Esophagus muscularis mucosa (tissue), 4 donors: Measurements from ENCODE around the gene C12orf43. TPM values are rescaled to one million over a fixed set of nuclear protein-coding genes. Genes with fewer than 3 reads are reported as not detected.
"Not testable (repeated sequence)": the region's sequence is repeated elsewhere in the genome, so short reads cannot be mapped to it uniquely, and the experiment has no call there.

Source experiments
- DNase-seq: peaks from one replicate; pipeline ENCODE4 v3.0.0-alpha.2; 2017; ENCODE audit errors: extremely low spot score
- H3K27ac ChIP-seq, 4 donors: fragments of 200-600 bp; sonication (generic); replicated peaks in 1 of 4; 1 replicate in 3 of 4; 2 replicates in 1 of 4; pipeline ENCODE4 v1.5.1; 2016 to 2019; ENCODE audit warnings: mild to moderate bottlenecking in 1 of 4
- H3K27me3 ChIP-seq, 4 donors: fragments of 200-600 bp; sonication (generic); one replicate each; pipeline versions ENCODE4 v1.5.1 to v1.6.0; 2016 to 2019
- H3K36me3 ChIP-seq, 4 donors: fragments of 200-600 bp; sonication (generic); one replicate each; pipeline ENCODE4 v1.5.1; 2016 to 2019
- H3K4me1 ChIP-seq, 4 donors: fragments of 200-600 bp; sonication (generic); one replicate each; pipeline ENCODE4 v1.5.1; 2016 to 2019
- H3K4me3 ChIP-seq, 4 donors: fragments of 200-600 bp; sonication (generic); 1 replicate in 2 of 4; 2 replicates in 2 of 4; pipeline ENCODE4 v1.5.1; 2016 to 2019; ENCODE audit warnings: mild to moderate bottlenecking in 4 of 4, moderate library complexity in 1 of 4
- H3K9me3 ChIP-seq, 4 donors: fragments of 200-600 bp; sonication (generic); 1 replicate in 3 of 4; 2 replicates in 1 of 4; pipeline ENCODE4 v1.5.1; 2016 to 2019
- EP300 ChIP-seq: sonication (generic); formaldehyde crosslinking; IDR thresholded peaks from one replicate; pipeline ENCODE4 v1.6.1; 2017; ENCODE audit warnings: antibody characterized with exemption
- POLR2A ChIP-seq: fragments of 450-650 bp; IDR thresholded peaks from one replicate; pipeline ENCODE4 v1.6.1; 2017; ENCODE audit warnings: antibody characterized with exemption, moderate library complexity, mild to moderate bottlenecking, low read depth
- POLR2AphosphoS5 ChIP-seq, 2 donors: sonication (generic); formaldehyde crosslinking; IDR thresholded peaks; one replicate each; pipeline ENCODE4 v1.6.1; 2017; ENCODE audit warnings: antibody characterized with exemption in 2 of 2
- WGBS: methylation state at CpG from one replicate; pipeline ENCODE4 v1.1.5; 2018; 5-methylcytosine and 5-hydroxymethylcytosine counted together
- intact Hi-C: fragments of 100-400 bp; cut with DNase I; formaldehyde crosslinking; loops from one replicate; pipeline ENCODE4 v1.15.1; 2023
- total RNA-seq, 4 donors: library from RNA; depleted of rRNA; stranded (reverse); fragments of >200 nt; gene quantifications; one replicate each; pipeline versions ENCODE4 v1.1.0 to v1.2.1, GENCODE V29; 2016
- TF ChIP-seq, protein P1 (sequence below), 3 experiments: fragments of 200-600 bp in 2 of 3; fragments of 450-650 bp in 1 of 3; sonication (generic) in 2 of 3; IDR thresholded peaks; one replicate each; pipeline ENCODE4 v1.5.1; 2017 to 2019; ENCODE audit warnings: antibody characterized with exemption in 3 of 3, mild to moderate bottlenecking in 2 of 3, moderate library complexity in 1 of 3

C12orf43 gene
- total RNA-seq, 4 donors from 2014 or later = 14.5 to 22.6 (median 18.5) TPM

DNA sequence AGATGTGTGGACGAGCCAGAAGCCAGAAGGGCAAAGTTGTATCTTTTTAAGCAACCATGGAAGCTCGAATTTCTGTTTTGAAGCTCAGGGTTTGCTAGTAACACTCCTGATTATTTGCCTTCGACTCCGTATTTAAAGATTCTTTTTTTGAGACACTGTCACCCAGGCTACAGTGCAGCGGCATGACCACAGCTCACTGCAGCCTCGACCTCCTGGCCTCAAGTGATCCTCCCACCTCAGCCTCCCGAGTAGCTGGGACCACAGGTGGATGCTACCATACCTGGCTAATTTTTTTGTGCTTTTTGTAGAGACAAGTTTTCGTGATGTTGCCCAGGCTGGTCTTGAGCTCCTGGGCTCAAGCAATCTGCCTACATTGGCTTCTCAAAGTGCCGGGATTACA, 41.5 kb upstream of the C12orf43 start:
- Histone ChIP-seq H3K36me3 (no peaks in the 10 kb centered on the region), H3K4me3 (no peak overlapping the region), H3K27me3 (peaks cover 0 to 6% (median 0%) of the 10 kb centered on the region in 4 donors), H3K27ac (no peak overlapping the region), H3K9me3 (no peaks in the 10 kb centered on the region), H3K4me1 (peaks cover 0 to 11% (median 4%) of the 10 kb centered on the region in 4 donors)
- WGBS = 73% methylated on average over 9 of the region's 9 CpGs
- DNase-seq = peak; percentile 45
- TF ChIP-seq EP300 (no peak), POLR2A (no peak), POLR2AphosphoS5 (IDR thresholded peaks at IDR 0.05) (no peak)
- TF ChIP-seq, protein P1, sequence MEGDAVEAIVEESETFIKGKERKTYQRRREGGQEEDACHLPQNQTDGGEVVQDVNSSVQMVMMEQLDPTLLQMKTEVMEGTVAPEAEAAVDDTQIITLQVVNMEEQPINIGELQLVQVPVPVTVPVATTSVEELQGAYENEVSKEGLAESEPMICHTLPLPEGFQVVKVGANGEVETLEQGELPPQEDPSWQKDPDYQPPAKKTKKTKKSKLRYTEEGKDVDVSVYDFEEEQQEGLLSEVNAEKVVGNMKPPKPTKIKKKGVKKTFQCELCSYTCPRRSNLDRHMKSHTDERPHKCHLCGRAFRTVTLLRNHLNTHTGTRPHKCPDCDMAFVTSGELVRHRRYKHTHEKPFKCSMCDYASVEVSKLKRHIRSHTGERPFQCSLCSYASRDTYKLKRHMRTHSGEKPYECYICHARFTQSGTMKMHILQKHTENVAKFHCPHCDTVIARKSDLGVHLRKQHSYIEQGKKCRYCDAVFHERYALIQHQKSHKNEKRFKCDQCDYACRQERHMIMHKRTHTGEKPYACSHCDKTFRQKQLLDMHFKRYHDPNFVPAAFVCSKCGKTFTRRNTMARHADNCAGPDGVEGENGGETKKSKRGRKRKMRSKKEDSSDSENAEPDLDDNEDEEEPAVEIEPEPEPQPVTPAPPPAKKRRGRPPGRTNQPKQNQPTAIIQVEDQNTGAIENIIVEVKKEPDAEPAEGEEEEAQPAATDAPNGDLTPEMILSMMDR (IDR thresholded peaks at IDR 0.05) = no peak
- intact Hi-C loops = no loop called here

DNA sequence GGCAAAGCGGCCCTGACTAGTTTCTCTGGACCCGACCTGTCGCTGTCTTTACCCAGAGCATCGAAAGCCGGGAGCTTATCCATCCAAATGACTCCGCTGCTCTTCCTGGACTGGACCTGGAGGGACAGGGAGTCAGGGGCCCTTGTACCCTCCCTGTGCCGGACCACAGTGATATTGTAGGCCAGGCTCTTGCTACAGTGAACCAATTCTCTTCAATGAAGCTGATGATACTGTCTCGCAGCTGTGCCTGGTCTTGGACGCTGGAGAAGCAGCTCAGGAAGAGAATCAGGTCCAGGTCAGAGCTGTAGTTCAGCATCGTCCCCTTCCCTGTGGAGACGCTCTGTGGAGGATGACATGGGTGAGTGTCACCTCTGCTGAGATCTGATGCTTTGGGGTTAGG, 37.4 kb upstream of the C12orf43 start:
- Histone ChIP-seq H3K36me3 (no peaks in the 10 kb centered on the region), H3K4me1 (no peaks in the 10 kb centered on the region), H3K27ac (no peak overlapping the region), H3K4me3 (no peak overlapping the region), H3K9me3 (no peaks in the 10 kb centered on the region), H3K27me3 (peaks cover 0 to 7% (median 0%) of the 10 kb centered on the region in 4 donors)
- WGBS = 92% methylated on average over 11 of the region's 11 CpGs
- no peak for TF ChIP-seq POLR2A
- TF ChIP-seq POLR2AphosphoS5 (IDR thresholded peaks at IDR 0.05) = no peak
- TF ChIP-seq, protein P1 (IDR thresholded peaks at IDR 0.05) = no peak
- TF ChIP-seq EP300 = no peak
- intact Hi-C loops = no loop called here
- no peak for DNase-seq

DNA sequence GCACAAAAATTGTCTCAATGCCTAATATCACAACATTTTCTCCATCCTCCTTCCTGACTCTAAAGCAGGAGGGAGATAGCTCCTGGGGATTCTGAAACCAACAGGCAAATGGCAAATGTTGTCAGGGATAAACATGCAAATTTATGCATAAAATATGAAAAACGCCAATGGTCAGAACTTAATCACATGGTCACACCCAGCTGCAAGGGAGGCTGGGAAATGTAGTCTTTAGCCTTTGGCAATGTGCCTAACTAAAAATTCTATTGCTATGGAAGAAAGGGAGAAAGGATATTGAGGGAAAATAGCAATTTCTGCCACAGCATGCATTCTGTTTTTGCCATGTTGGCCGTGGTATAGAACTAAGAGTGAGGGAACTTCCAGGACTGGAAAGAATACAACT, 34.4 kb upstream of the C12orf43 start:
- Histone ChIP-seq H3K27me3 (peaks cover 0 to 12% (median 0%) of the 10 kb centered on the region in 4 donors), H3K9me3 (no peaks in the 10 kb centered on the region), H3K4me3 (no peak overlapping the region), H3K36me3 (no peaks in the 10 kb centered on the region), H3K4me1 (no peaks in the 10 kb centered on the region), H3K27ac (no peak overlapping the region)
- intact Hi-C loops = no loop called here
- WGBS = 63% methylated on average over 2 of the region's 2 CpGs
- TF ChIP-seq POLR2AphosphoS5 (IDR thresholded peaks at IDR 0.05) = no peak
- TF ChIP-seq, protein P1 (IDR thresholded peaks at IDR 0.05) = no peak
- no peak for TF ChIP-seq POLR2A
- no peak for TF ChIP-seq EP300
- DNase-seq = no peak

DNA sequence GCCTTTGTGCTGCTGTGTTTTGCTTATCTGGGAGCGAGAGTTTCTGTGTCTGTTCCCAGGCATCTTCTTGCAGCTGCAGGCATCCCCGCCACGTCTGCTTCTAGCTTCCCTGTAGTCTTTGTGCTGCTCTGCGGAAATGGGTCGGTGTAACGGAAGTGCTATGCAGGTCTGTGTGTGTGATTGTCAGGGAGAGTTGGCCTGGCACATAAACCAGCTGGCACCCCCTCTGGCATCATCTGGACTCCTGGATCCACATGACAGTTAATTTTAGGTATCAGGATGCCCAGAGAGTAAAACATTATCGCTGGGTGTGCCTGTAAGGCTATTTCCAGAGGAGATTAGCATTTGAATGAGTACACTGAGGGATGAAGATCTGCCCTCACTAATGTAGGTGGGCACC, 32.2 kb upstream of the C12orf43 start:
- intact Hi-C loops = no loop called here
- WGBS = 72% methylated on average over 7 of the region's 7 CpGs
- no peaks in the 10 kb centered on the region for H3K9me3 ChIP-seq
- H3K4me1 ChIP-seq = no peaks in the 10 kb centered on the region
- no peak overlapping the region for H3K4me3 ChIP-seq
- H3K27ac ChIP-seq = no peak overlapping the region
- H3K36me3 ChIP-seq = no peaks in the 10 kb centered on the region
- DNase-seq = no peak
- H3K27me3 ChIP-seq = peaks cover 0 to 15% (median 0%) of the 10 kb centered on the region in 4 donors
- TF ChIP-seq POLR2A (no peak), EP300 (no peak), POLR2AphosphoS5 (IDR thresholded peaks at IDR 0.05) (no peak)
- TF ChIP-seq, protein P1 (IDR thresholded peaks at IDR 0.05) = no peak

DNA sequence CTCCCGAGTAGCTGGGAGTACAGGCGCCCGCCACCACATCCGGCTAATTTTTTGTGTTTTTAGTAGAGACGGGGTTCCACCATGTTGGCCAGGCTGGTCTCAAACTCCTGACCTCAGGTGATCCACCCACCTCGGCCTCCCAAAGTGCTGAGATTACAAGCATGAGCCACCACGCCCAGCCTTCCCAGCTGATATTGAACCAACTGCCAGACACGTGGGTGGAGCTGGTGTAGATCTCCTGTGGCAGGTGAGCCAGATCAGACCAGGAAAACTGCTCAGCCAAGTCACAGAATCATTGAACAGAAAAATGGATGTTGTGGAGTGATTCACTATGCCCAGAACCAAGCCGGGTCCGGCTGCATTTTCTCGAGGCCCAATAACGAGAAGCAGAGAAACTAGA, 31.1 kb upstream of the C12orf43 start:
- H3K27me3 ChIP-seq = peaks cover 0 to 20% (median 0%) of the 10 kb centered on the region in 4 donors
- H3K36me3 ChIP-seq, H3K4me3 ChIP-seq, H3K27ac ChIP-seq, H3K4me1 ChIP-seq, intact Hi-C loops, DNase-seq, H3K9me3 ChIP-seq: not testable (repeated sequence)
- WGBS = 90% methylated on average over 12 of the region's 12 CpGs
